ENCODE data around the gene C3orf52. TPM values are rescaled to one million over a fixed set of nuclear protein-coding genes. Genes with fewer than 3 reads are reported as not detected.

Gene C3orf52
- total and polyA plus RNA-seq, 2 donors (not counting 1 experiment from before 2014, with no cell fraction given) = 1.5 to 1.8 TPM

DNA sequence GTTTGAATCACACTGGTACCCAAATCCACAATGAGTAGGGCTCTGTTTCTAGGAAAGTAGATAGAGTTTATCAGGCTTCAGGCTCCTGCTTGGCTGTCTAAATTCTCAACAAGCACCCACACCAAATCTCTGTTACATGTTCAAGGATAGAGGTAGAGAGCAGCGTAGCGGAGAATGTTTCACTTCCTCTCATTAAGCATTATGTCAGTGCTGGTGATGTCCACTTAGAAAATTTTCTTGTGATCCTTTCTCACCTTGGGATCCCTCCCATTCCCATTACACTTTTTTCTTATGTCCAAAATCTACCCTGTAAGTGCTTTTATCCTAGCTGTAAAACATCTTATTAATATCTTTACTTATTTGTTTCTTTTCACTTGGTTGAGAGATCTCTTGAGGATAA, 81.6 kb downstream of the C3orf52 start:
- Histone ChIP-seq H3K27ac (ENCODE audit: insufficient read depth, low read length) (no peak overlapping the region), H3K36me3 (ENCODE audit: control insufficient read depth, insufficient read depth, low read length) (no peaks in the 10 kb centered on the region), H3K4me3 (replicated peaks in 1 of 4; ENCODE audit: control extremely low read depth in 1 of 4, insufficient read depth in 1 of 4, low read depth in 3 of 4, low read length in 4 of 4) (no peak overlapping the region), H3K9ac (ENCODE audit: insufficient read depth, low read length) (no peak overlapping the region), H3K4me2 (ENCODE audit: extremely low read depth, insufficient read depth, low read length) (no peak overlapping the region), H3K27me3 (ENCODE audit: control insufficient read depth, insufficient read depth, low read length) (no peaks in the 10 kb centered on the region), H2AFZ (ENCODE audit: low read length) (no peak overlapping the region), H3K9me3 (ENCODE audit: control insufficient read depth, insufficient read depth, low read depth, low read length) (no peaks in the 10 kb centered on the region), H3K79me2 (ENCODE audit: control insufficient read depth, insufficient read depth, low read length) (no peaks in the 10 kb centered on the region), H3K4me1 (ENCODE audit: control insufficient read depth, extremely low read depth, insufficient read depth, low read length) (no peaks in the 10 kb centered on the region), H4K20me1 (ENCODE audit: control insufficient read depth, extremely low read depth, insufficient read depth, low read length) (no peaks in the 10 kb centered on the region)
- no peak for DNase-seq (ENCODE audit: low read depth in 2 of 2)
- TF ChIP-seq, protein P1, sequence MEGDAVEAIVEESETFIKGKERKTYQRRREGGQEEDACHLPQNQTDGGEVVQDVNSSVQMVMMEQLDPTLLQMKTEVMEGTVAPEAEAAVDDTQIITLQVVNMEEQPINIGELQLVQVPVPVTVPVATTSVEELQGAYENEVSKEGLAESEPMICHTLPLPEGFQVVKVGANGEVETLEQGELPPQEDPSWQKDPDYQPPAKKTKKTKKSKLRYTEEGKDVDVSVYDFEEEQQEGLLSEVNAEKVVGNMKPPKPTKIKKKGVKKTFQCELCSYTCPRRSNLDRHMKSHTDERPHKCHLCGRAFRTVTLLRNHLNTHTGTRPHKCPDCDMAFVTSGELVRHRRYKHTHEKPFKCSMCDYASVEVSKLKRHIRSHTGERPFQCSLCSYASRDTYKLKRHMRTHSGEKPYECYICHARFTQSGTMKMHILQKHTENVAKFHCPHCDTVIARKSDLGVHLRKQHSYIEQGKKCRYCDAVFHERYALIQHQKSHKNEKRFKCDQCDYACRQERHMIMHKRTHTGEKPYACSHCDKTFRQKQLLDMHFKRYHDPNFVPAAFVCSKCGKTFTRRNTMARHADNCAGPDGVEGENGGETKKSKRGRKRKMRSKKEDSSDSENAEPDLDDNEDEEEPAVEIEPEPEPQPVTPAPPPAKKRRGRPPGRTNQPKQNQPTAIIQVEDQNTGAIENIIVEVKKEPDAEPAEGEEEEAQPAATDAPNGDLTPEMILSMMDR (conservative IDR thresholded peaks at IDR 0.05 in 1 of 2, IDR thresholded peaks at IDR 0.05 in 1 of 2; ENCODE audit: low read depth in 1 of 2, low read length in 2 of 2) = no peak
- no peak for TF ChIP-seq EZH2 (IDR thresholded peaks at IDR 0.05; ENCODE audit: low read length, missing control alignments)

Other genes with a start within 250 kb of the C3orf52 start
- 43.4 and 47.9 TPM in 2 replicates for gene PHLDB2, start 227.1 kb upstream of the C3orf52 start, total RNA-seq
- gene PHLDB2, start 227.1 kb upstream of the C3orf52 start, polyA plus RNA-seq = 14.3 and 33.8 TPM in 2 replicates
- gene ABHD10, start 107.4 kb upstream of the C3orf52 start, total RNA-seq = 38.5 and 48.6 TPM in 2 replicates
- 29.8 and 31.2 TPM in 2 replicates for gene ABHD10, start 107.4 kb upstream of the C3orf52 start, polyA plus RNA-seq
- 0.33 and 0.51 TPM in 2 replicates for gene TAGLN3, start 87.5 kb upstream of the C3orf52 start, total RNA-seq
- gene TAGLN3, start 87.5 kb upstream of the C3orf52 start, polyA plus RNA-seq = 0.10 and 1.2 TPM in 2 replicates
- gene TMPRSS7, start 51.7 kb upstream of the C3orf52 start, total RNA-seq = not detected in 2 replicates
- not detected in 2 replicates for gene TMPRSS7, start 51.7 kb upstream of the C3orf52 start, polyA plus RNA-seq
- gene GCSAM, start 46.9 kb downstream of the C3orf52 start, total RNA-seq = not detected in 2 replicates
- gene GCSAM, start 46.9 kb downstream of the C3orf52 start, polyA plus RNA-seq = not detected in 2 replicates
- gene SLC9C1, start 207.8 kb downstream of the C3orf52 start, total RNA-seq = under 0.01 TPM in 1 of 2 replicates, not detected in the other
- gene SLC9C1, start 207.8 kb downstream of the C3orf52 start, polyA plus RNA-seq = not detected in 2 replicates
- 0.17 and 0.26 TPM in 2 replicates for gene CD200, start 246.8 kb downstream of the C3orf52 start, total RNA-seq
- 0.22 and 2.5 TPM in 2 replicates for gene CD200, start 246.8 kb downstream of the C3orf52 start, polyA plus RNA-seq

Measured in fibroblast of lung (primary cell).